Nephron (organoid): ENCODE results near the gene FBXL16.

Experiments
- H3K27ac Mint-ChIP-seq, 3 experiments: 2 replicates each; pipeline ENCODE4 v1.8.0; 2020; ENCODE audit warnings: mixed read lengths in 3 of 3, mild to moderate bottlenecking in 2 of 3, moderate library complexity in 1 of 3
- H3K27me3 Mint-ChIP-seq: 2 replicates; pipeline ENCODE4 v1.8.0; 2021; ENCODE audit warnings: low read depth, mild to moderate bottlenecking, moderate library complexity, mixed read lengths
- H3K36me3 Mint-ChIP-seq: 2 replicates; pipeline ENCODE4 v1.8.0; 2020; ENCODE audit warnings: low read depth, mixed read lengths
- H3K4me1 Mint-ChIP-seq: 2 replicates; pipeline ENCODE4 v1.8.0; 2020; ENCODE audit warnings: mixed read lengths
- H3K4me3 Mint-ChIP-seq, 3 experiments: 2 replicates each; pipeline ENCODE4 v1.8.0; 2020; ENCODE audit warnings: mild to moderate bottlenecking in 3 of 3, mixed read lengths in 3 of 3, moderate library complexity in 2 of 3
- H3K9me3 Mint-ChIP-seq: 2 replicates; pipeline ENCODE4 v1.8.0; 2020; ENCODE audit warnings: mixed read lengths
- TF ChIP-seq, protein P1 (sequence below), 3 experiments: fragments of 200-600 bp; sonication (generic); IDR thresholded peaks; one replicate each; pipeline ENCODE4 v1.5.0; 2021; ENCODE audit warnings: antibody characterized with exemption in 3 of 3; ENCODE audit not compliant: unreplicated experiment in 3 of 3

FBXL16 gene

DNA sequence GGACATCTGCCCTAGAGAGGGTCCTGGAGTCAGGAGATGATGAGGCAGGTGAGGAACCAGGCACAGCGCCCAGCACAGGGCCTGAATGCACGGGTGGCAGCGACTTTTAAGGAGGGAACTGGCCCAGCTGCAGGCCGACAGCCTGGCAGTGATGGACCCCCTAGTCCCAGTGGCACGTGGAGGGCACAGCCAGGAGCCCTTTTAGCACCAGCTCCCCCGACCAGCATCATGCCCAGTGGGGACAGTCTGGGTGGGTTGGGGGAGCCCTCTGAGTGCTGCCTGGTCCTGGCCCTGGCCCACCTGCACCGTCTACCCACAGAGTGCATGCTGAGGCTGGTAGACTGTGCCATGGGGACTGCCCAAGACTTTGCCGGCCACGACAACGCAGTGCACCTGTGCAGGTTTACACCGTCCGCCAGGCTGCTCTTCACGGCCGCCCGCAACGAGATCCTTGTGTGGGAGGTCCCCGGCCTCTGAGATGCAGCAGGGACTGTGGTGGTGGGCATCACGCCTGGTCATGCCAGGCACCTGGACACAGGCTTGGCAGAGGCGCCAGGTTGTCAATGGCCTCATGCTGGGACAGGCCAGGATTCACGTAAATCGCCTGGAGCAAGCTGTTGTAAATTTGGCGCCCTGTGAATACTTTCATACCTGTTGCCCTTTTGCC, 38.4 kb downstream of the FBXL16 start:
- H3K4me3 Mint-ChIP-seq: peak overlapping the region; percentile 69 to 76 (median 74)
- H3K27me3 Mint-ChIP-seq: no peaks in the 10 kb centered on the region
- H3K27ac Mint-ChIP-seq: peak overlapping the region; percentile 50 to 83 (median 77)
- H3K4me1 Mint-ChIP-seq: no peaks in the 10 kb centered on the region
- no peaks in the 10 kb centered on the region for H3K9me3 Mint-ChIP-seq
- peaks cover 3% of the 10 kb centered on the region for H3K36me3 Mint-ChIP-seq
- TF ChIP-seq, protein P1, sequence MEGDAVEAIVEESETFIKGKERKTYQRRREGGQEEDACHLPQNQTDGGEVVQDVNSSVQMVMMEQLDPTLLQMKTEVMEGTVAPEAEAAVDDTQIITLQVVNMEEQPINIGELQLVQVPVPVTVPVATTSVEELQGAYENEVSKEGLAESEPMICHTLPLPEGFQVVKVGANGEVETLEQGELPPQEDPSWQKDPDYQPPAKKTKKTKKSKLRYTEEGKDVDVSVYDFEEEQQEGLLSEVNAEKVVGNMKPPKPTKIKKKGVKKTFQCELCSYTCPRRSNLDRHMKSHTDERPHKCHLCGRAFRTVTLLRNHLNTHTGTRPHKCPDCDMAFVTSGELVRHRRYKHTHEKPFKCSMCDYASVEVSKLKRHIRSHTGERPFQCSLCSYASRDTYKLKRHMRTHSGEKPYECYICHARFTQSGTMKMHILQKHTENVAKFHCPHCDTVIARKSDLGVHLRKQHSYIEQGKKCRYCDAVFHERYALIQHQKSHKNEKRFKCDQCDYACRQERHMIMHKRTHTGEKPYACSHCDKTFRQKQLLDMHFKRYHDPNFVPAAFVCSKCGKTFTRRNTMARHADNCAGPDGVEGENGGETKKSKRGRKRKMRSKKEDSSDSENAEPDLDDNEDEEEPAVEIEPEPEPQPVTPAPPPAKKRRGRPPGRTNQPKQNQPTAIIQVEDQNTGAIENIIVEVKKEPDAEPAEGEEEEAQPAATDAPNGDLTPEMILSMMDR (IDR thresholded peaks at IDR 0.05; ENCODE audit: unreplicated experiment in 3 of 3): no peak

DNA sequence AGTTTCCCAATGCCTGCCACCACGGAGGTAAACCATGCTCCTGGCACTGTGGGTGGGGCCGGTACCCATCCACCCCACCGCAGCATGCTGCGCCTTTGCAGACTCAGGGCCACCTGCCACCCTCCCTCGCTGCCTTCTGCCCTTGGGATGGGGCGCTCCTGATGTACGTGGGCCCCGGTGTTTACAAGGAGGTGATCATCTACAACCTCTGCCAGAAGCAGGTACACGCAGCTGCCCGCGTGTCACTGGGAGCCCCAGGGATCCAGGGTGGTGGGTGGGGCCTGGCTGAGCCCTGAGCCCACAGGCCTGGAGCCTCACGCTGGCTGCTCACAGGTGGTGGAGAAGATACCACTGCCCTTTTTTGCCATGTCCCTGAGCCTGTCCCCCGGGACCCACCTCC, 39.0 kb downstream of the FBXL16 start:
- no peaks in the 10 kb centered on the region for H3K4me1 Mint-ChIP-seq
- peak overlapping the region in 1 of 3 experiments; percentile 50 for H3K4me3 Mint-ChIP-seq
- peaks cover 3% of the 10 kb centered on the region for H3K36me3 Mint-ChIP-seq
- no peak overlapping the region for H3K27ac Mint-ChIP-seq
- H3K27me3 Mint-ChIP-seq: no peaks in the 10 kb centered on the region
- H3K9me3 Mint-ChIP-seq: no peaks in the 10 kb centered on the region
- TF ChIP-seq, protein P1 (IDR thresholded peaks at IDR 0.05; ENCODE audit: unreplicated experiment in 3 of 3): no peak

DNA sequence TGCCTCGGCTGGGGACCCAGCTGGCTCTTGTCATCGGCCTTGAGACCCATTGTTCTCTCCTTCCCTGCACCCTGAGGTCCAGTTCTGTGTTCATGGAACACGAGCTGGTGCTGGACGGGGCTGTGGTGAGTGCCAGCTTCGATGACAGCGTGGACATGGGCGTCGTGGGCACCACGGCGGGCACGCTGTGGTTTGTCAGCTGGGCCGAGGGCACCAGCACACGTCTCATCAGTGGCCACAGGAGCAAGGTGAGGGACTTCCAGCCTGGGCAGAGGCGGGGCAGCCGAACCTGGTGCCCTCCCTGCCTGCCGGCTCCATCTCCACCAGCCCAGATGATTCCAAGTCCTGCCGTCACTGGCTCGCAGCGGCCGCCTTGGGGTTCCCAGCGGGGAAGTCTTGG, 43.0 kb downstream of the FBXL16 start:
- Mint-ChIP-seq H3K27me3 (no peaks in the 10 kb centered on the region), H3K4me3 (no peak overlapping the region), H3K9me3 (no peaks in the 10 kb centered on the region), H3K4me1 (no peaks in the 10 kb centered on the region), H3K36me3 (no peaks in the 10 kb centered on the region), H3K27ac (no peak overlapping the region)
- TF ChIP-seq, protein P1 (IDR thresholded peaks at IDR 0.05; ENCODE audit: unreplicated experiment in 3 of 3): no peak

DNA sequence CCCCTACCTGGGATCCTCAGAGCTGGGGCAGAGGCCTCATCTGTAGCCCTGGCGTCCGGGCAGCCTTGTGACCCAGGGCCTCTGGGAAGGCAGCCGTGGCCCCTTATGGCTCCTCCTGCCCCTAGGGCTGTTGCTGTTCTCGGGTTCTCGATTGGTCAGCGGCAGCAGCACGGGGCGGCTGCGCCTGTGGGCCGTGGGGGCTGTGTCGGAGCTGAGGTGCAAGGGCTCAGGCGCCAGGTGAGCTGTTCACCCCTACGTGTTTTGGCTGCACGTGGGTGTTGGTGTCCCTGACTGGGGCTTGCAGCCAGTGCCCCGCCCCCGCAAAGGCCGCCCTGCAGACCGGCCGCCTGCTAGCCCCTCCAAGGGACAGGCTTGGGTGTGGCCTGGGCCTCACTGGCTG, 43.5 kb downstream of the FBXL16 start:
- TF ChIP-seq, protein P1 (IDR thresholded peaks at IDR 0.05; ENCODE audit: unreplicated experiment in 3 of 3): no peak
- no peak overlapping the region for H3K4me3 Mint-ChIP-seq
- no peaks in the 10 kb centered on the region for H3K36me3 Mint-ChIP-seq
- no peaks in the 10 kb centered on the region for H3K4me1 Mint-ChIP-seq
- no peak overlapping the region for H3K27ac Mint-ChIP-seq
- no peaks in the 10 kb centered on the region for H3K27me3 Mint-ChIP-seq
- no peaks in the 10 kb centered on the region for H3K9me3 Mint-ChIP-seq

DNA sequence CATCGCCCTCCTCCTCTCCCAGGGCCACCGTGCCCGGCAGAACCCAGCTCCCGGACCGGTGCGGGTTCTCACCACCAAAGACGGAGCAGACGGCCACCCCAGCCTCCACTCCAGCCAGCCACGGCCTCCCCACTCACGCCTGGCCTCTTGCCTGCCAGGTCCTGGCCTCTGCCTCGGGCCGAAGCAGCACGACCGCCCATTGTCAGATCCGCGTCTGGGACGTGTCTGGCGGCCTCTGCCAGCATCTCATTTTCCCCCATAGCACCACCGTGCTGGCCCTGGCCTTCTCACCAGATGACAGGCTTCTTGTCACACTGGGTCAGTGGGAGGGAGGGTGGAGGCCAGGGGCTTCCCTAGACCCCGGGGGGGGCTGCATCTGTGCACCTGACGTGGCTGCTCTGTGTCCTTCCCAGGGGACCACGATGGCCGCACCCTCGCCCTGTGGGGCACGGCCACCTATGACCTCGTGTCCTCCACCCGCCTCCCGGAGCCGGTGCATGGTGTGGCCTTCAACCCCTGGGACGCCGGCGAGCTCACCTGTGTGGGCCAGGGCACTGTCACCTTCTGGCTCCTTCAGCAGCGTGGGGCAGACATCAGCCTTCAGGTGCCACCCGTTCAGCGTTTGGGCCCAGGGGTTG, 44.3 kb downstream of the FBXL16 start:
- H3K4me1 Mint-ChIP-seq: no peaks in the 10 kb centered on the region
- TF ChIP-seq, protein P1 (IDR thresholded peaks at IDR 0.05; ENCODE audit: unreplicated experiment in 3 of 3): no peak
- H3K9me3 Mint-ChIP-seq: no peaks in the 10 kb centered on the region
- no peak overlapping the region for H3K4me3 Mint-ChIP-seq
- no peaks in the 10 kb centered on the region for H3K27me3 Mint-ChIP-seq
- H3K36me3 Mint-ChIP-seq: no peaks in the 10 kb centered on the region
- no peak overlapping the region for H3K27ac Mint-ChIP-seq
